SKM-1 treated with dmso at 0.1 percent for 144 hours (cell line): ENCODE results near the gene SLC16A6.
"Not testable (repeated sequence)": the region's sequence is repeated elsewhere in the genome, so short reads cannot be mapped to it uniquely, and the experiment has no call there.

Source experiments
- DNase-seq: peaks from one replicate; lab custom pipeline; 2025; ENCODE audit not compliant: unreplicated experiment; lab: John Stamatoyannopoulos, UW

Gene SLC16A6

DNA sequence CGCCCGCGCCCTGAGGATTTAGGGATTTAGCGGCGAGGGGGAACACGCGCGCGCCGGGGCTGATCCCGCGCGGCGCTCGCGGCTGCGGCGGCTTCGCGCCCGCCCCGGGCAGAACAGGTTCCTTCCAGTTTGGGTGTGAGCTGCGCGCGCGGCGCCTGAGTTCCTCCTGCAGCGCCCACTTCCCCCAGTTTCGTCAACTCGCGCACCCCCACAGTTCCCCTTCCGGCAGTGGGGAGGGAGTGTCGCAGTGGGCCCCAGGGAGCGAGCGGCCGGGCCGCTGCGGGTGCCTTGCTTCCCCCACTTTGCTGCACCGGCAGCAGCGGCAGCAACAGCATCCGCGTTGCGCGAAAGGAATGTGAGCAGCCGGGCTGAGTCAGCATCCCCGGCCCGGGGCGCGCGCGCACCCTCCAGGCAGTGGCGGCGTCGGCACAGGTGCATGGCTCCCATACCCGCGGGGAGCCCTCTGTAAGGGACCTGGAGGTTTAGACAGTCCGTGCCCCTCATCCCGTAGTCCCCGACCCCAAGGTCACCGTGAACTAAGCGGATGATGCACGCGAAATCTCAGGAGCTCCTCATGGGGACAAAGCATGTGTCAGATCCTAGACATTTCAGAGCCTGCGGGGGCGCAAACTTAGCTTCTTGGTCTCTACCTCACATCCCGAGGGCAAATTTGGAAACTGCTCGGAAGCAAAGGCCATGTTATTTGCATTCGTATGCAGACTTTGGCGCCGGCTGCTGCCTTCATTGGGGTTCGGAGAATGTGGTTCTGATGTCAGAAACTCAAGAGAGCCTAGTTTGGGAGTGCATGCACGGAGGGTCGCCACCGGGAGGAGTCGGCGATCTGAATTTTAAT is 1.1 kb upstream of the SLC16A6 start:
- DNase-seq = peak; percentile 90

GRCh38 chr17:68290268-68290954 is 516 bp downstream of the SLC16A6 start:
- no peak for DNase-seq

DNA sequence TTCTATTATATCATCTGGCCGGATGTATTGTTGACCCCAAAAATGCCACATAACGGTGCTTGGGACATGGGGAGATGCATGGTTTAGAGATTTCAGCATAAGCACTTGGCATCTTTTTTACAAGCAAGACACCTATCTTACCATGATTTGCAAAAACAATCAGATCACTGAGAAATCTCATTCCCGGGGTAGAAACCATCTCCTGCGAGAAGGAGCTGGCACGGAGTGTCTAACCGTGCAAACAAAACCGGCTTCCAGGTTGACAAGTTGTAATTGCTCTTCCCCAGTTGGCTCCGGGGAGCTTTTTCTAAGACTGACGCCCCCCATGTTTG is 1.0 kb downstream of the SLC16A6 start:
- no peak for DNase-seq

DNA sequence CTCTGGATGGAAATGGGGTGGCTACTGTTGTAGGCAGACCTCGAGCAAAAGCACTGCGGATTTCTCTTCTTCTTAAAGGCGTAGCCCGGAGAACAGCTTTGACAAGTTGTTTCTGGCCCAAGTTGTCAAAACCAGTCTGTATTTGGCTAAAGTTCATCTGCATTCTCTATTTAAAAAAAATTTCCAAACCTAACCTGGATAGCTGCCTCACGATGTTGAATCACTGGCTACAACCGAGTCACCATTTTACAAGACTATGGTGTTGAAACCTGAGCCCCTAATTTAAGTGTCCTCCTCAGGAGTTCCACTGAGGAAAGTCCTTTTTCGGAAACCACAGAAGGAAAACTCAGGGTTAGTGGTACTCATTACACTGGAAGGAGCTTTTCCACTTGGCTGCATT is 1.5 kb downstream of the SLC16A6 start:
- DNase-seq = no peak

- peak; percentile 21 for DNase-seq
Measured at GRCh38 chr17:68288804-68289203, 2.1 kb downstream of the SLC16A6 start.

DNA sequence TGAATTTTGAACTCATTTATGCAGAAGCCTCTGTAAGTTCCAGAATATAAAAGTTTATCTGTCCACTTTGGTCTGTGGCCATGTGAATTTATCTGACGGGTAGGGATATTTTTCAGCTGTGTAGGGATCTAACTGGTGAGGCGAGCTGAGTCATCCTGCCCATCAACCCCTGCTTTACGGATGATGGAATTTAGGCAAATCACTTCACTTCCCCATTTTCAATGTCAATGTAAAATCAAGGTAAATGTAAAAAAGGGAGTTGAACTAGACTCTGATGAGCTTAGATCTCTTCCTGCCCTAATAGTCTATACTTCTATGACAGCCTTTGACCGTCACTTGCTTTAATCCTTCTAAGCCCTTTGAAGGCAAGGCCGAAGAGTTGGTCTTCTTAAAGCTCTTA is 2.6 kb downstream of the SLC16A6 start:
- DNase-seq = peak; percentile 49

DNA sequence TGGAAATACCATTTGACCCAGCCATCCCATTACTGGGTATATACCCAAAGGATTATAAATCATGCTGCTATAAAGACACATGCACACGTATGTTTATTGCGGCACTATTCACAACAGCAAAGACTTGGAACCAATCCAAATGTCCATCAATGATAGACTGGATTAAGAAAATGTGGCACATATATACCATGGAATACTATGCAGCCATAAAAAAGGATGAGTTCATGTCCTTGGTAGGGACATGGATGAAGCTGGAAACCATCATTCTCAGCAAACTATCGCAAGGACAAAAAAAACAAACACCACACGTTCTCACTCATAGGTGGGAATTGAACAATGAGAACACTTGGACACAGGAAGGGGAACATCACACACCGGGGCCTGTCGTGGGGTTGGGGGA is 9.0 kb downstream of the SLC16A6 start:
- DNase-seq = not testable (repeated sequence)

DNA sequence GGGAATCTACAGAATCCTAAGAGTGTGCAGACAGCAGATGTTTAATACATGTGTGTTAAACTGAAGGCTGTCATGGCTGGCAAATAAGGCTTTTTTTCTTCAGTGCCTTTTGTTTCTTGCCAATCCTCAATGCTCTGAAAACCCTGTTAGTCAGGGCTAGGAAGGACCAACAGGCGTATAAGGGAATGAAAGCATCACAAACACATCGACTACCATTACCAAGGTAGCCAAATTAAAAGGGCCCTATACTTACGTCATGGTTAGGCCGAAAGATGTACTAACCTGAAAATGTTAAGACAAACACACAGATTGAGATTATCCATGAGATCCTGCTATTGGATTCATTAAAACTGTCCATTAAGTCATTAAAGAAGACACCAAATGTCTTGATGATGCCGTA is 13.1 kb downstream of the SLC16A6 start:
- no peak for DNase-seq

- DNase-seq = not testable (repeated sequence)
Measured at GRCh38 chr17:68276339-68276738, 14.6 kb downstream of the SLC16A6 start.

- no peak for DNase-seq
Measured at GRCh38 chr17:68273722-68274121, 17.2 kb downstream of the SLC16A6 start.

- DNase-seq = not testable (repeated sequence)
Measured at GRCh38 chr17:68265833-68266232, 25.1 kb downstream of the SLC16A6 start.

GRCh38 chr17:68263101-68263681 is 27.7 kb downstream of the SLC16A6 start:
- peak; percentile 22 for DNase-seq

DNA sequence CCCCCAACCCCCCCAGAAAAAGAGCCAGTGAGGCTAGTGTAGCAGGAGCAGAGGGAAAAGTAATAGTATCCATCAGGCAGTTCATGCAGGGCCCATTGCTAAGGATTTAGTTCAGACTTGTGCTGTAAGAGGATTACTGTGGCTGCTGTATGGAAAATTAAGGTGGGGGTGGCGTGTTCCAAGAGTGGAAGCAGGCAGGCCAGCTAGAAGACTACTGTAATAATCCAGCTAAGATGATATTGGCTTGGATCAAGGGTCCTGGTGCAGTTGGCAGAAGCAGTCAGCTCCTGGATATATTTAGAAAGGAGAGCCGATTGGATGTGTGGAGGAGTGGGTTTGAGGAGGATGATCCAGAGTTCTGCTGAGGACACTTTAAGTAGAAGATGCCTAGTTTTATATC is 28.5 kb downstream of the SLC16A6 start:
- not testable (repeated sequence) for DNase-seq

DNA sequence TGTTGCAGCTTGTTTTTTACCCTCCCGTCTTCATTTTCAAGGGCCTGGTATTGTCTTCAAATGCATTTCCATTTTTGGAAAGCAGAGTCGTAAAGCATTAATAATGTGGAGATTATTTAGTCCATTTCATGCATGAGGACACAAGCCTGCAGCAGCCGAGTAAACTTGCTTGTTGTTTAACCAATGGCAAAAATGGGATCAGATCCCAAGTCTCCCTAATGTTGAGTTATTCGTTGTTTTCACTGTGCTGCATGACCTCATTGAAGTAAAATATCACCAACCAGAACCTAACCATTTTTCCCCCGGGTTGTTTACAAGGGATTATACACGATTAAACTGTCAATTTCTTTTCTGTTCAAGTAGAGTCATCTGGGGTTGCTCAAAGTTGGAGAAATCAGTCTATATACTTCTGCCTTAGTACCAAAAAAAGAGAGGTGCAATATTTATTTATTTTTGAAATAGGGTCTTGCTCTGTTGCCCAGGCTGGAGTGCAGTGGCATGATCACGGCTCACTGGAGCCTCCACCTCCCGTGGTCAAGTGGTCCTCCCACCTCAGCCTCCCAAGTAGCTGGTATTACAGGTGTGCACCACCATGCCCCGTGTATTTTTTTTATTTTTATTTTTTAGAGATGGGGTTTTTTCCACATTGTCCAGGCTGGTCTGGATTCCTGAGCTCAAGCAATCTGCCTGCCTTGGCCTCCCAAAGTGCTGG is 30.7 kb downstream of the SLC16A6 start:
- DNase-seq = no peak

DNA sequence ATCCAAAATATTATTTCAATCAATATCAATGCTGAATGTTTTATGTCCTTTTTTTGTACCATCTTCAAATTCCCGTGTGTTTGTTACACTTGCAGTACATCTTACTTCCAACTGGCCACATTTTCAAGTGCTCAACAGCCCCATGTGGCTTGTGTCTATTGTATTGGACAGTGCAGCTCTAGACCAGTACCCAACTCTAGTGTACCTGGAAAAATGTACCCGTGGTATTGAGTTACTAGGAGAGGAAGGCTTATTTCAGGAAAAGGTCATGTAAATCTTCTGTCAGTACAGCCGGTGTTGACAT is 31.3 kb downstream of the SLC16A6 start:
- not testable (repeated sequence) for DNase-seq

- not testable (repeated sequence) for DNase-seq
Measured at GRCh38 chr17:68258890-68259647, 31.9 kb downstream of the SLC16A6 start.

DNA sequence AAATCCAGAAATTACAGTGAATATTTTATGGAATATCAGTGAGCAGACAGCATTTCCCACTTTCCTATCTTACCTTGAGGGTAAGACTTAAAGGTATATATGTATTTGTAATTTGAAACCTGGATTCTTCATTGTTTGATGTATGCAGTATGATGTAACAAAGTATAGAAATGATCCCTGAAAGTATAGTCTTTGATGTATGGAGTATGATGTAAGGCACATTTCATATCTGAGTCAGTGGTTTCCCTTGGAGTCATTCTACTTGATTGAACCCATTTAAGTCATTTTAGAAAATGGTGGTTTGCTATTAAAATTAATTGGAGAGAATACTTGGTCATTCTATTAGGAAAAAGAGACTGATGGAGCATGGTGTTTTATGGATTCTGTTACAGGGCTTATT is 33.0 kb downstream of the SLC16A6 start:
- DNase-seq = no peak

GRCh38 chr17:68256701-68257100 is 34.2 kb downstream of the SLC16A6 start:
- not testable (repeated sequence) for DNase-seq

DNA sequence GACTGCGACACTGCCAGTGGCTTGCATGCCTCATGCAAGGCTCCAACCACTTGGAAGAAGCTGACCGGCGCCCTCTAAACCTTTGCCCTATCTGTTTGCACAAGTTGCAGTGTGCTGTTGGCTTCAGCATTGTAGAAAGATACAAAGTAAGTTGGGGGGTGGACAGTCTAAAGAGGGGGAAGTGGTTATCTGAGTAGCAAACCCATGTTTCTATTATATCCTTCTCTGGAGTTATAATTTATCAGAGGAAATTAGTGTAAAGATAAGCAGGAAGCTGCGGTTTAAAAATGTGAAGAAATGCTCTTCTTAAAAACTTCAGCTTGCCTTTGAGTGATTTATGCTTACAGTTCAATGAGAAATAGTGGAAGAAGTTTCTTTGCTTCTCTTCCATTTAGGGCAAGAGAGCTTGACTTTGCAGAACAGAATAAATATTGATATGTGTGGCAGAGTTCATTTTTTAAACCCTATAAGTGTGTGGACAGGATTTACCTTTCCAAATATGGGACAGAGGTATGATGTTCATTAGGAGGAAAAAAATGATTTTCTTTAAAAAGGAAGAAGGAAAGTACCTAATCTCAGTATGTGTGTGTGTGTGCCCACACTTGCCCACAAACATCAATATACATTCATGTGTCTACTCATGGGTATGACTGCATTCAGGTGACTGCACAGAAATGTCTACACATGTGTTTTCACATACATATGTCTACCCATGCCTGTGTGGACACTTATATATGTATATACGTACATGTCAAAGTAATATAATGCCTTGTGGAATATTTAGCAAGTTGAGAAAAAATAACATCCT is 35.0 kb downstream of the SLC16A6 start:
- peak; percentile 18 for DNase-seq

GRCh38 chr17:68255151-68255550 is 35.8 kb downstream of the SLC16A6 start:
- DNase-seq = no peak
